HG03039 (cell line): ENCODE results near the gene EFTUD2.
"Not testable (repeated sequence)": the region's sequence is repeated elsewhere in the genome, so short reads cannot be mapped to it uniquely, and the experiment has no call there.

Experiments used
- ATAC-seq: cut with Tn5 transposase; IDR thresholded peaks from one replicate; pipeline ENCODE4 v1.9.1; 2021; ENCODE audit warnings: mild to moderate bottlenecking, moderate library complexity; ENCODE audit not compliant: unreplicated experiment

EFTUD2 gene

DNA sequence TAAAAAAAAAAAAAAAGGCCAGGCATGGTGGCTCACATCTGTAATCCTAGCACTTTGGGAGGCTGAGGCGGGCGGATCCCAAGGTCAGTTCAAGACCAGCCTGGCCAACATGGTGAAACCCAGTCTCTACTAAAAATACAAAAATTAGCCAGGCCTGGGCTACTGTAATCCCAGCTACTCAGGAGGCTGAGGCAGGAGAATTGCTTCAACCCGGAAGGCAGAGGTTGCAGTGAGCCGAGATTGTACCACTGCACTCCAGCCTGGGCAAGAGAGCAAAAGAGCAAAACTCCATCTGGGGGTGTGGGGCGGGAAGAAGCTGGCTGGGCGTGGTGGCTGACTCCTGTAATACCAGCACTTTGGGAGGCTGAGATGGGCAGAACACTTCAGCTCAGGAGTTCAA, 80.7 kb downstream of the EFTUD2 start:
- not testable (repeated sequence) for ATAC-seq

DNA sequence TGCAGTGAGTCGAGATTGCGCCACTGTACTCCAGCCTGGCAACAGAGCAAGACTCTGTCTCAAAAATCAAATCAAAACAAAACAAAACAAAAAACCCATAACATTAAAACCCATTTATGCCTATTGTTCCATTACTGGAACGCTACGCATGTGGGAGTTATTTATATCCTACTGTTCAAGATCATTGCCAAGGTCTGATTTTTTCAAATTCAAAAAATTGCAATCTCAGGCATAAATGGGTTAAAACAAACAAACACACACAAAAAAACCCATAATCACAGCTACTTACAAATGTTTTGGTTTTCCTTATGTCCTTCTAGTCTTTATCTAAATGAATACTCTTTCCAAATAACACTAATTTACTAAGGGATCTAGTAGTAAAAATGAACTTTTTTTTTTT, 87.0 kb downstream of the EFTUD2 start:
- ATAC-seq = no peak

DNA sequence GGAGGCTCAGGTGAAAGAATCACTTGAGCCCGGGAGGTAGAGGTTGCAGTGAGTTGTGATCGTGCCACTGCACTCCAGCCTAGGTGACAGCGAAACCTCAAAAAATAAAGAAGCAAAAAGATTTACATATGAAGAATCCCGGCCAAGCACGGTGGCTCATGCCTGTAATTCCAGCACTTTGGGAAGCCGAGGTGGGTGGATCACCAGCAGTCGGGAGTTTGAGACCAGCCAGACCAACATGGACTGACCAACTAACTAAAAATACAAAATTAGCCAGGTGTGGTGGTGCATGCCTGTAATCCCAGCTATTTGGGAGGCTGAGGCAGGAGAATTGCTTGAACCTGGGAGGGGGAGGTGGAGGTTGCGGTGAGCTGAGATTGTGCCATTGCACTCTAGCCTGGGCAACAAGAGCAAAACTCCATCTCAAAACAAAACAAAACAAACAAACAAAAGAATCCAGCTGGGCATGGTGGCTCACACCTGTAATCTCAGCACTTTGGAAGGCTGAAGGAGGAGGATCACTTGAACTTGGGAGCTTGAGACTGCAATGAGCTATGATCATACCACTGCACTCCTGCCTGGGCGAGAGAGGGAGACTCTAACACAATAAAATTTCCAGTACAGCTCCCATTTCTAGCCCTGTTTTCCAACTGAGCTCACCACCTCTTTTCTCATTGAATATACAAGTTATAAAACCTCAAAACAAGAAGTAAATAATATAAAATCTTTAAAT, 90.4 kb downstream of the EFTUD2 start:
- ATAC-seq = not testable (repeated sequence)

DNA sequence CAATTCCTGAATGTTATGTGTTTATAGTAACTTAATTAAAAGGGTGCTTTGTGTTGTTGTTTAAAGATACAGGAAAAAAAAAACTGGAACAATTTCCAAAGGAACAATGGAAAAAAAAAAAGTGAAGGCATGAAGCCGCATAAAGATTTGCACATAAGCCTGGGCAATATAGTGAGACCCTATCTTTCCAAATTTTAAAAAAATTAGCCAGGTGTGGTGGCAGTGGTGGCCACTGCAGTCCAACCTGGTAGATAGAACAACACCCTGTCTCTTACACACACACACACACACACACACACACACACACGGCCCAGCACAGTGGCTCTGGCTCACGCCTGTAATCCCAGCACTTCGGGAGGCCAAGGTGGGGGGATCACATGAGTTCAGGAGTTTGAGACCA, 91.1 kb downstream of the EFTUD2 start:
- no peak for ATAC-seq

DNA sequence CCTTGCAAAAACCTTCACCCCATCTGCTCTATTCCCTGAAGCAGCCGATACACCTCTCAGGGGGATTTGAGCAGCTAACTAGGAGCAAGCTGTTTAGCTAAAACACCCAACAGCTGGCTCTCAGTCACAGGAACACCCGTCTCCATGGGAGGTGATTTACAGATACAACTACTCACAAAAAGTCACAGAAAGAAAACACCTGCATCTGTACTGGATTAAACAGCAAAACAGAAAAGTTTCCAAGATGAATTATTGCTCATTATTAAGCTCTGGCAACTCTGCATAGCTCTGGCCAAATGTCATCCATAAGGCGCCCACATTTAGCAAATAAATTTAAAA, 91.5 kb downstream of the EFTUD2 start:
- ATAC-seq = no peak

DNA sequence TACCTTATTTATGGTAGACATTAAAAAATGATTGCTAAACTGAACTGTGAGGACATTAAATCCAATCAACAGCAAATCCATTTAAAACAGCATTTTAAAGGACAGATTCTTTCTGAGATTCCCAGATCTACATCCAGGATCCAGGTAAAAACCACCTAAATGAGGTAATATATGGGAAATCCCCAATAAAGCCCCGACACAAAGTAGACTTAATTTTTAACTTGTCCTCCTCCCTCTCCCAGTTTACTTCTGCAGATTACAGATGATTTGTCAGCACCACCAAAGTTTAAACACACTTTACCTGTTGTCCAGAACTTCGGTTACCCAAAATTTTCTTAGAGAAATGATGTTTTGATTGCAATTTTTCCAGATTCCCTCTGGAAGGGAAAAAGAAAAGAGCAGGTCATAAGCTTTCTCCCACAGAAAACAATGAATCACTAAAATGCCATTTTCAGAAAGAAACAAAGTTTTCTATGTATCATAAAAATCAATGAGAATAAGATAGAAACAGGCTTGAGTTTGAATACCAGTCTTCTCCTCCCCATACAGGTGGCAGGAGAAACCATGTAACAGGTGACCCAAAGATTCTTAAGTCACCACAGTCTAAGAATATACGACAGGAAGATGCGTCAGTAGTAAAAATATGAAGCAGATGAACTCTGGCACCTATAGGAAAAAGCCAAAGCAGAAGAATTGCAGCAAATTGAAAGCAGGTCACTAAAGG, 92.0 kb downstream of the EFTUD2 start:
- no peak for ATAC-seq

DNA sequence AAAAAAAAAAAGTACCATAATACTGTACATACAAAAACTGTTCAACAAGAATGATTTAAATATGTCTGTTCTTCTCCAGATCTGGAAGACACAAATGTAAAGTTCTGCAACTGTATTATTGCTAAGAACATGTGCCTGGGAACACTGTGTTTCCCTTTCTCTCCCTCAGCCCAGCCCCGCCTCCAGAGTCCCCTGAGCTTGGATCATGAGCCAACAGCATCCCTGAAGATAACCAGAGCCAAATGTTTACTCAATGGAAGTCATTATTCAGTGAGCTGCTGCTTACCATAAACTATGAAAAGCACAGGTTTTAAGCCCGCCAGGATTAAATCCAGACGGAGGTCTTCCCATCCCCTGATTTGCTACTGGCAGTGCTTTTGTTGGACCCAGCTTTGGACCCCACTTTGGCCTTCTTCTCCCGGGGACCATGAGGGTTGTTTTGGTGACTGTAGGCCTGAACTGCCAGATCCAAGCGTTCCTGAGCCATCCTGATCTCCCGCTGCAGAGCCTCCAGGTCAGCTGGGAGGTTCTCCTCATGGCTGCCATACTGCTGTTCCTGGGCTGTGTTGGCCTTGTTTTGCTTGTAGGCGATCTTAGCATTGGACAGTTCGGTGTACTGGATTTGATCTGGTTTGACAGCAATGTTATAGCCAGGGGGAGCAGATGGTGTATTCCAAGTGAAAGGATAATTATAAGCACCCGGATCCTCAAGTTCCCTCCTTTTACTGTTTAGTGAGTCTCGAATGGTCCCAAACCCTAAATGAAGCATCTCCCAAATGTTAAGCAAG, 94.7 kb downstream of the EFTUD2 start:
- no peak for ATAC-seq

DNA sequence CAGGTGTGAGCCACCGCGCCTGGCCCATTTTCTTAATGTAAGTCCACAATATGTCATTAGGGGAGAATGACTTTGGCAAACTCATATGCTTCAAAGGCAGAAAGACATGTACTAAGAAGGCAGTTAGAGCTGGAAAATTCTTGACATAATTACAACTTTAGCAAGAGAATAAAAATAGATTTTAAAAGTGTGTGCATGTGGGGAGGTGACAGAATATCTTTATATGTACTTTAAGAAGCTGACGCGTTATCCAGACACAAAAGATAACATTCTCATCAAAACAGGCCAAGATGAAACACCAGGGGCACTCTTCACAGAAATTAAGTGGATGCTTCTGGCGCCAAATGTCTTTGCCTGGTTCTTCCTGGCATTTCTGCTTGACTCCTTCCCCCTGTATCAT, 97.4 kb downstream of the EFTUD2 start:
- ATAC-seq = no peak
